ENCODE data around the gene PDLIM5.

DNA sequence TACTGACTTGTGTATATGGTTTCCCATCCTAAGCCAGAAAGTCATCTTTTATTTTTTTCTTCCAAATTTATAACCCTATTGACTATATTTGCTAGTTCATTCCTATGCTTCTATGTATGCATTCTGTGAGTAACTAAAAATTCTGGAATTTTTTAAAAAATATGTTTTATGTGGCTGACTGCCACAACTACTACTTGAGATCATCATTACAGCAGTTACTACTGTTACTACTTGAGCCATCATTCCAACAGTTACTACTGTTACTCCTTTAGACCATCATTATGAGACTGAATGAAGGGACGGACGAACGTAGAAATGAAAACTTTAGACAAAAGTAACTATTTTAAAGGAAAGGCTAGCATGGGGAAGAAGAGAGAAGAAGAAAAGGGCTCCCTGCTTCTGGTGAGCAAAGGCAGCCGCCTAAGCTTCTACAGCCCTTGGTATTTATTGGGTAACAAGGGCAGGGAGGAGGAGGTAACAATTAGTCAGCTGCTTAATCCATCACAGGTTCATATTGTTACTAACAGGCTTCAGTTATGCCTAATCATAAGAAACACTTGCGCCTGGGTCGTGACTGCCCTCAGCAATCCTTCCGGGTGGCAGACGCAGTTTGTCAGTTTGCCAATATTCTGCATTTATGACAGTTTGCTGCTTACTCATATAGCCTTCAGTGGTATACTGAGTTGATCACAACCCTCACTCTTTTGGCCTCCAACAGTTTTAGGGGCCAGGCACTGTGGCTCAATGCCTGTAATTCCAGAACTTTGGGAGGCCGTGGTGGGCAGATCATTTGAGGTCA, 80.4 kb downstream of the PDLIM5 start:
- TF ChIP-seq, protein P1, sequence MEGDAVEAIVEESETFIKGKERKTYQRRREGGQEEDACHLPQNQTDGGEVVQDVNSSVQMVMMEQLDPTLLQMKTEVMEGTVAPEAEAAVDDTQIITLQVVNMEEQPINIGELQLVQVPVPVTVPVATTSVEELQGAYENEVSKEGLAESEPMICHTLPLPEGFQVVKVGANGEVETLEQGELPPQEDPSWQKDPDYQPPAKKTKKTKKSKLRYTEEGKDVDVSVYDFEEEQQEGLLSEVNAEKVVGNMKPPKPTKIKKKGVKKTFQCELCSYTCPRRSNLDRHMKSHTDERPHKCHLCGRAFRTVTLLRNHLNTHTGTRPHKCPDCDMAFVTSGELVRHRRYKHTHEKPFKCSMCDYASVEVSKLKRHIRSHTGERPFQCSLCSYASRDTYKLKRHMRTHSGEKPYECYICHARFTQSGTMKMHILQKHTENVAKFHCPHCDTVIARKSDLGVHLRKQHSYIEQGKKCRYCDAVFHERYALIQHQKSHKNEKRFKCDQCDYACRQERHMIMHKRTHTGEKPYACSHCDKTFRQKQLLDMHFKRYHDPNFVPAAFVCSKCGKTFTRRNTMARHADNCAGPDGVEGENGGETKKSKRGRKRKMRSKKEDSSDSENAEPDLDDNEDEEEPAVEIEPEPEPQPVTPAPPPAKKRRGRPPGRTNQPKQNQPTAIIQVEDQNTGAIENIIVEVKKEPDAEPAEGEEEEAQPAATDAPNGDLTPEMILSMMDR (IDR thresholded peaks at IDR 0.05) = no peak
- no peak for TF ChIP-seq POLR2A (IDR thresholded peaks at IDR 0.05)
